Stimulated activated CD8-positive, alpha-beta memory T cell treated with anti-CD3 and anti-CD28 coated beads, Interleukin-12 subunit alpha, Interleukin-12 subunit beta, amount 100 ng/mL, for 1 hour (primary cell): ENCODE measurements around the gene ASAP2.
"Not testable (repeated sequence)": the region's sequence is repeated elsewhere in the genome, so short reads cannot be mapped to it uniquely, and the experiment has no call there.

Experiments used
- DNase-seq: peaks from one replicate; pipeline ENCODE4 v3.0.0-alpha.2; 2020; ENCODE audit warnings: low read depth

The ASAP2 gene

DNA sequence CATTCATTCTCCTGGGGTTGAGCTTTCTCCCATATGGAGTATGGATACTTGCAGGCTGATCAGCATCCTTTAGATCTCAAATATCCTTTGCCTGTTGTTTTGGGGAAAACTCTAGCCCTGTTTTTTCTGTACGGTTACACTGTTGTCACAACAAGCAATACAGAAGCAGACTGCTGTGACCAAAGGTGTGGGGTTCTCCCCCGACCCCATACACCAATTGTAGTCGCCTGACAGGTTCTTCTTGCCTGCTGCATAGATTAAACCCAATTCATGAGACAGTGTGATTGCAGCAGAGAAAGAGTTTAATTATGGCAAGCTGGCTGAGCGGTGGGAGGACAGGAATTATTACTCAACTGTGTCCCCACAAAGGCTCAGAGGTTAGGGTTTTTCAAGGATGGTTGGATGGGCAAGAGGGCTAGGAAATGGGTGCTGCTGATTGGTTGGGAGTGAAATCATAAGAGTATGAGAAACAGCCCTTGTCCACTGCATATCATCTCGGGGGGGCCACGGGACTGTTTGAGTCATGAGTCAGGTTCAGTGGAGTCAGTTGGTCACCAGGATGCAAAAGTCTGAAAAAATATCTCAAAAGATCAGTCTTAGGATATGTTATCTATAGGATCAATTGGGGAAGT lies 176.1 kb downstream of the ASAP2 start:
- no peak for DNase-seq

DNA sequence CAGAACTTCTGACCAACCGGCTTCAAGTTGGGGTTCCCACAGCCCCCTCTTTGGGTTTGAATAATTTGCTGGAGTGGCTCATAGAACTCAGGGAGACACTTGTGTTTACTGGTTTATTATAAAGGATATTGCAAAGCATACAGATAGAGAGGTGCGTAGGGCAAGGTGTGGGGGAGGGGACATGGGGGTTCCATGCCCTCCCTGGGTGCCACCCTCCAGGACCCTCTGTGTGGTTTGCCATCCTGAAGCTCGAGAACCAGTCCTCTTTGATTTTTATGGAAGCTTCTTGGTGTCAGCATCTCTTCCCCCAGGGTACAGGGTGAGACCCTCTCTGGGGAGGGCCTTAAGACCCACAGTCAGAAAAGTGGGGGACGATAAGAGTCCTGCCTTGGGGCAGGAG lies 177.9 kb downstream of the ASAP2 start:
- no peak for DNase-seq

DNA sequence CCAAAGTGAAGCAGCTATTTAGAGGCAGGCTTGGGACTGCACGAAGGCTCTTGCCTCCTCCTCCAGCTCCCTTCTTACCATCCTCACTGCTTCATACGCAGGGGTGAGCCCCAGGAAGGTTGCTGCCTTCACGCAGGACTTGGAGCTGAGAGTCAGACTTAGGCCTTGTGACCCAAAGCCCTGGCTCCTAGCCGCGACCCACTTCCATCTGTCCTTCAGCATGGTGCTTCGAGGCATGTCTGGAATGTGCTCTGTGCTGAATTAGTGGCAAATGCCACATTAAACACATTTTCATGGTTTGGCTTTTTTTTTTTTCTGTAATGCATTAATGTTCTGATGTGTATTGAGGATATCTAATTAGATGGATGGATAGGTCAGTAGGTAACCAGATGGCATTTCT lies 179.2 kb downstream of the ASAP2 start:
- DNase-seq = no peak

DNA sequence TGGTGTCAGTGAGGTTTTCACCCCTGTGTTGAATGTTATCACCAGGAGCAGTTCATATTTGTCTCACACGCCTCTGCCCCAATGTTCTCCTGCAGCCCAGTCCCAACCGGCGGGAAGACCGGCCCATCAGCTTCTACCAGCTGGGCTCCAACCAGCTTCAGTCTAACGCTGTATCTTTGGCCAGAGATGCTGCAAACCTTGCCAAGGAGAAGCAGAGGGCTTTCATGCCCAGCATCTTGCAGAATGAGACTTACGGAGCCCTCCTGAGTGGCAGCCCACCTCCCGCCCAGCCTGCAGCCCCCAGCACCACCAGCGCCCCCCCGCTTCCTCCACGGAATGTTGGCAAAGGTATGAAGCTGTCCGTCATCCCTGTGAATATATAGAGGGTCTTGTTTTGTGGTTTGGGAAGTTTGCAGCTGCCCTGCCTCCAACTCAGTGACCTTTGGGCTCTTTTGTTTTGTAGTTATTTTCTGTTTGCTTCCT lies 181.6 kb downstream of the ASAP2 start:
- DNase-seq = no peak

DNA sequence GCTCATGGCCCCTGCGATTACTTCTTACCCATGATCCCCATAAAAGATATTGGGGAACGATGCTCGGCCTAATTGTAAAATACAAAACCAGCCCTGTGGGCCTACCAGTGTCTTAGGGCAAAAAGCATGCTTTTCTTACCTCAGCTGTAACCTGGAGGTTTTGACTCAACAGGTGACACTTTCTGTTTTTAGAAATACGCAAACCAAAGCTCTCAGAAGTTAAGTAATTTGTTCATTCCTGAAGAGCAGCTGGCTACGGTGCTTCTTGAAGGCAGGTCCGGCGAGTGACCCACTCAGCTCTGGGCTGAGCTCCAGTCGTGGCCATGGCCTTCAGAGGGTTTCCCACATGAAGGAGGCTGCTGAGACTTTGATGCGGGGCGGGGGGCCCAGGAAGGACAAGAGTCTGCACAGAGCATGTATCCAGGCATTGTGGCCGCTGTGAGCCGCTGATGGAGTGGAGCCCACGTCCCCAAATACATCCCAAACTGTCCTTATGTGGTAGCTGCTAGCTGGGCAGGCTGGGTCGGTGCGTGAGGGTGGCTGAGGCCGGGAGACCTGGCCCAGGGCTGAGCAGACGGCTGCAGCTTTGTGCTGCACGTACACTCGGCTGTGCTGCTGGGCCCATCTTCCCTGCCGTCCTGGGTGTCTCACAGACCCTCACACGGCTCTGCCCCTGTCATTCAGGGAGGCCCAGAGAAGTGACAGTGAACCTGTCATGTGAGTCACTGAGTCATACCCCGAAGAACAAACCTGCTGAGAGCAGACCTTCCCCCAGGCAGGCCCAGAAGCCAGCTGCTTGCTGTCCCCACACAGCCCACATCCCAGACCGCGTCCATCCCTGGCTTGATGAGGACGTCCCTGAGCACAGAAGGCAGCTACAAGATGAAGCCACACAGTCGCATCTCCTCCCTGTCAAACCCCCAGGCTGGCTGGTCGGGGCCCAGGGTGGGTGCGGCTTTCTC lies 182.6 kb downstream of the ASAP2 start:
- no peak for DNase-seq

DNA sequence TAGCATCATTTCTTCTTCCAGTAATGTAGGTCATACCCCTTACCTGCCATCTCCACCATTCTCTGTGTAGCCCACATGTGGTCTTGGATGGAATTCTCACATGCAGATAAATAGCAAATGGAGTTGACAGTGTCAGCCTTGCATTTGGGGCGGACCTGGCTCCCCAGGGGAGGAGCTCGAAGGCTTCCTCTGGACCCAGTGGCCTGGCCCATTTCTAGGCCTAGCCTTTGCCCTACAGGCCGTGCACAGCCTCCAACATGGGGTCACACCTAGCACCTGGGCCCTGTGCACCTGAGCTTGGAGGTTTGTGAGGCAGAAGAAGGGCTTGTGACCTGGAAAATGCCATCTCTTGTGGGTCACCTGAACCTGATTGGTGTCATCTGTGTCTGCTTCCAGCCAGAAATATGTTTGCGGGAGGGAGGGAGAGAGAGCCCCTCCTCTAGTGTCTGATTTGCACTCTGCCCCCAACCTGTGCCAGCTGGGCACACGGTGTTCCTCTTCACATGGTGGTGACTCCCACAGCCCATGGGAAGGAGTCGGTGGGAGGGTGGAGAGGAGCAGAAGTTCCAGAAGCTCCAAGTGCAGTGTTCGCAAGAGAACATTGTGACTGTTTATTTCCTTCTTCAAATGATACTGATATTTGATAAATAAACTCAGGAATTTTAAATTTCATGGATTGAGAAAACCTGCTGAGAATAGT lies 183.7 kb downstream of the ASAP2 start:
- no peak for DNase-seq

DNA sequence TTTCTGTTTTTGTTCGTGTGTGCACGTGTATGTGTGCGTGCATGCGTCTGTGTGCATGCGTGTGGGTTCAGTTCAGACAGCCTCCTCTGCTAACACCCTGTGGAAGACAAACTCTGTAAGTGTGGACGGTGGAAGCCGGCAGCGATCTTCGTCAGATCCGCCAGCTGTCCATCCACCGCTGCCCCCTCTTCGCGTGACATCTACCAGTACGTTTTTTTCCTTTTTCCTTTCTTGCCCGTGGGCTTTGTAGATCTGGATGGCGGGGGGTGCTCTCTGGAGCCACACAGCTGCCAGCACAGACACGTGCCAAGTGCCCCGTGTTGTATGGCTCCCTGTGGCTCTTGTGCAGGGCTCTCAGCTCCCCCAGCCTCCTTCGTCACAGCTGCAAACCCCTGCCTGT lies 184.4 kb downstream of the ASAP2 start:
- DNase-seq = no peak

DNA sequence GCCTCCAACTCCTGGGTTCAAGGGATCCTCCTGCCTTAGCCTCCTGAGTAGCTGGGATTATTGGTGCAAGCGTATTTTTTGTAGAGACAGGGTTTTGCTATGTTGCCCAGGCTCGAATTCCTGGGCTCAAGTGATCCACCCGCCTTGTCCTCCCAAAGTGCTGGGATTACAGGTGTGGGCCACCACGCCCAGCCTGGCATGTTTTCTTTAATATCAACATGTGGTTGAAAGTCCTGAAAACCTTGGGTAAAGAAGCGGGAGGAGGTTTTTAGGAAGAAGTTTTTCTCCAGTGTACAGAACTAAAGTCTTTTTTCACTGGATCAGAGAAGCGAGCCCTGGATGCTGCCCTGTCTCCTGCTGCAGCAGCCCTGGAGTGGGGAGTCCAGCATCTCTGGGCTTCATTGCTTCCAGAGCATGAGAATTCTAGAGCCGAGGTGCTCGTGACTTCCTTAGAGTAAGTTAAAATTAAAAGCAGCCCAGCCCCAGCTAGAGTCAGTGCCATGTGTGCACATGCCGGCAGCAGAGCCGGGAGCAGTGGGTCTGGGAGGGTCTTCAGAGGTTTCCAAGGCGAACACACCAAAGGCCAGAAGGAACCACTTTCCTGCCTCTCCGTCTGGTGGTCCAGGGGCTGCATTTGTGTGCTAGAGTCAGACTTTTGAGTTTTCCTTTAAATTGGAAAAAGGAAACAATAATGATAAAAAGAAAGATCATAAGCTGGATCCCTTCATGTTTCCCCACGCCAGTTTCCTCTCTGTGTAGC lies 185.5 kb downstream of the ASAP2 start:
- DNase-seq = no peak

DNA sequence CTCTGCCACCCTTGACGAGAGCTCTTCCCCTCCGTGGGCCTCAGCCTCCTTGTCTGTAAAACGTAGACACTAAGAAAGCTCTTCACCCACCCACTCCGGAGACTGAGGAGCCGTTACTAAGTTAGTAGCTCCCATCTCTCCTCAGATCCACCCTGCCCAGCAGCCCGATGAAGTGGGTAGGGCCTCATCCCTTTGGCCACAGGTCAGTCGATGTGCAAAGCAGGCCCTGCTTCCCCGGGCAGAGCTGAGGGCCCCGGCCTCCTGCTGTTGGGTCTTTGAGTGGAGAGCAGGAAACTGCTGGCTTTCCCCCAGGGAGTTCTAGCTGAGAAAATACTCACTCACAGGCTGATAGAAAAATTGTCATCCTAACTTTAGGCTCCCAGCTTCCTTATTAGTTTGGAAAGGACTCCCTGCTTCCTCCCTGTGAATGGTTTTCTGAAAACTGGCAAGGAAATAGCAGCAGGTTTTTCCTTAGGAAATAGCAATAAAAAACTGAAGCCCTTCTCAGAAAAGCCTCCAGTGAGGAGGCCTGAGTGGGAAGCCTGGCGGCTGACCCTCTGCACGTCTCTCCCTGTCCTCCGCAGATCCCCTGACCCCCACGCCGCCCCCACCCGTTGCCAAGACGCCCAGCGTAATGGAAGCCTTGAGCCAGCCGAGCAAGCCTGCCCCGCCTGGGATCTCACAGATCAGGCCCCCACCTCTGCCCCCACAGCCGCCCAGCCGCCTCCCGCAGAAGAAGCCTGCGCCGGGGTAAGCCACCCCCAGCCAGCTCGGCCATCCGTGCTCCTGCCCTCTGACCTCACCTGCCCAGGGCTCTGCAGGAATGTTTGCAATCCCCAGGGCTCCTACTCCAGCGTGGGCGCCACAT lies 186.5 kb downstream of the ASAP2 start:
- no peak for DNase-seq

DNA sequence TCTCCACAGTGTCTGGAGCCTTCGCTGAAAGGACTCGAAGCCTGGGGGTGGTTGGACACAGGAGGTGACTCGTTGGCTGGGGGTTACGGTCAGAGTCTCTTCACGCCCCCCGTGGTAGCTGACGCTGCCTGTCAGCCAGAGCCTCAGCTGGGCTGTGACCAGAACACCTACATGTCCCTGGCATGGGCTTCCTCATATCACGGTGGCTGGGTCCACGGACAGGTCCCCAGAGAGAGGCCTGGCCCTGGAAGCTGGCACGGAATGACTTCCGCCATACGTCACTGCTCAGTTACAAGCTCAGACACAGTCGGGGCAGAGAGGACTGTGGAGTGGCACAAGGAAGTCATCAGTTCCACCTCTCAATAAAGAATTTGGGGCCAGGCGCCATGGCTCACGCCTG lies 188.2 kb downstream of the ASAP2 start:
- no peak for DNase-seq

DNA sequence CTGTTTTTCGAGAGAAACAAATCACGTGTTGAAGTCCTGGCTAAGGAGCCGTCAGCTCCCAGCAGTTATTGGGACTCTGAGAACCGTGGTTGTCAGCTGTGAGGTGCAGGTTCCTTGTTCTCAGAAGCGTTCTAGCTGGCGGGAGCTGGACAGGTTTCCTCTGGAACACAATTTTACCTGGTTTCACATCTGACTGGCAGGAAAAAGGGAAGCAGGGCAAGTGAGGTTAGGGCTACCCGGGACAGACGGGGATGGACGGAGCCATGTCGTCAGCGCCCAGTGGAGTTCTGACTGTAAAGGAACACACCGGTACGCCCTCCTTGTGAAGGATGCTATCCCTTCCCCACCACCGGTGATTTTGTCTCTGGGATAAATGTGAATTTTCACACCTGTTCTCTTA lies 190.6 kb downstream of the ASAP2 start:
- DNase-seq = no peak

DNA sequence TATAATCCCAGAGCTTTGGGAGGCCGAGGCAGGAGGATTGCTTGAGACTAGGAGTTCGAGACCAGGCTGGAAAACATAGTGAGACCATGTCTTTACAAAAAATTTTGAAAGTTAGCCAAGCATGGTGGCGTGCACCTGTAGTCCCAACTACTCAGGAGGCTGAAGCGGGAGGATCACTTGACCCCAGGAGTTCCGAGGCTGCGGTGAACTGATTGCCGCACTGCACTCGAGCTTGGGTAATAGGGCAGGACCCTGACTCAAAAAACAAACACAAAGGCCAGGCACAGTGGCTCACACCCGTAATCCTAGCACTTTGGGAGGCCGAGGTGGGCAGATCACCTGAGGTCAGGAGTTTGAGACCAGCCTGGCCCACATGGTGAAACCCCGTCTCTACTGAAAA lies 191.6 kb downstream of the ASAP2 start:
- DNase-seq = not testable (repeated sequence)

DNA sequence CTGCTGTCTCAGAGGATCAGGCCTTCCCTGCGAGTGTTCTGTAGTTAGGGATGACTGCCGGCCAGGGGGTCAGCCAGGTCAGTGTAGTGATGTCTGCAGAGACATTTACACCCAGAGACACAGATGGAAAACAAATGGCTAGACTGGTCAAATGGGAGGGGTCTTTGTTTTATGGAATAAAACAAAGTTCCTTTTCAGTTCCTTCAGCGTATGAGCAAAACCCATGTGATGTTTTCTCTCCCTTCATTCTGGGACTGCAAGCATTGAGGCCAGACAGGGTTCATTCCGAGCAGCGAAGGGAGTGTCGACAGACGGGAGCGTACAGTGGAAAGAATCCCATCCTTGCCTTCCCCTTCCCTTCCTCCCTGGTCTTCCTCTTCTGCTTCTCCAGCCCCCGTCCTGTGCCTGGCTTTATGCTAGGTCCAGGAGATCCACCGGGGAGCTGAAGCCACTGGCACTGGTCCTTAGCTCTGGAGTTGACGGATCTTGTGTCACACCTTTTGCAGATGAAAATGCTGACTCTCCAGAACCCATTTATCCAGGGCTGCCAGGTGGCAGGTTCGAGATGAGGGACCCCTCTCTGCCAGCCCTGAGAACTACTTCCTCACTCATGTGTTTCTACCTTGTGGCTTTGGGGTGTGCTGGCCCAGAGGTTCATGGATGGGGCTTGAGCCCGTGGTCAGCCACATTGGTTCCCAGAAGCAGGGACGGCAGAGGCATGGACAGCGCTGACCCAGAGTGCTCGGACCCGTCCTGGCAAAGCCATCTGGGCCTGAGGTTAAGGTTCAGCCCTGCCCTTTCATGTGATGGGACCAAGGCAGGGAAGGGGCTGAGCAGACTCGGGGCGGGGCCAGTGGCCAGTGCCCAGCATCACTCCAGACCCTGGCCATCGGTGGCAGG lies 192.5 kb downstream of the ASAP2 start:
- DNase-seq = no peak

DNA sequence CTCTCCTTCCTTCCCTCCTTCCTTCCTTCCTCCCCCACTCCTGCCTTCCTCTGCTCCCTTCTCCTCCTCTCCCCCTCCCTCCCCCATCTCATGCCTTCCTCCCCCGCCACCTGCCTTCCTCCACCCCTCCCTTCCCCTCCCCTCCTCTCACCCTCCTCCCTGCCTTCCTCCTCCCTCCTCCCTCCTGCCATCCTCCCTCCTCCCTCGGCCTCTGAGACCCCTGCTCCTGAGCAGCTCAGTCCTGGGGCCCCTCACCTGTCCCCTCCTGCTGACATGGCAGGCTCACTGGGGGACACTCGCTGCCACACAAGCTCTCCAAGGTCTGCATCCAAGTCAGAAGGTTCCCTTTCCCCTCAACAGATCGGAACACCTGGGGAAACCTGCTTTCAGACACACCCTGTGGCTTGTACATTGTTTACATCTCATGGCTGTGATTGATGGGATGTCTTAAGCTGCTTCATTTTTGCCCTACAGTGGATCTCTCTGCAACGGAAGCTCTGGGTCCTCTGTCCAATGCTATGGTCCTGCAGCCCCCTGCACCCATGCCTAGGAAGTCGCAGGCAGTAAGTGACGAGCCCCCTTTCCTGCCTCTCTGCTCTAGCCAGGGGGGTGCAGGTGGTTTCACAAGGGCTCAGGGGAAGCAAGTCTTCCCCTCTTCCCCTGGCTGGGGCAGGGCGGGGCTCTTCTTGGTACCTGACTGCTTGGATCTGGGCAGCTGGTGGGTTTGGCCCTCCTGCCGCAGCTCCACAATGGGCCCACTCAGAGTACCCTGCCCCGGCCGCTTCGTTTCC lies 193.9 kb downstream of the ASAP2 start:
- no peak for DNase-seq

DNA sequence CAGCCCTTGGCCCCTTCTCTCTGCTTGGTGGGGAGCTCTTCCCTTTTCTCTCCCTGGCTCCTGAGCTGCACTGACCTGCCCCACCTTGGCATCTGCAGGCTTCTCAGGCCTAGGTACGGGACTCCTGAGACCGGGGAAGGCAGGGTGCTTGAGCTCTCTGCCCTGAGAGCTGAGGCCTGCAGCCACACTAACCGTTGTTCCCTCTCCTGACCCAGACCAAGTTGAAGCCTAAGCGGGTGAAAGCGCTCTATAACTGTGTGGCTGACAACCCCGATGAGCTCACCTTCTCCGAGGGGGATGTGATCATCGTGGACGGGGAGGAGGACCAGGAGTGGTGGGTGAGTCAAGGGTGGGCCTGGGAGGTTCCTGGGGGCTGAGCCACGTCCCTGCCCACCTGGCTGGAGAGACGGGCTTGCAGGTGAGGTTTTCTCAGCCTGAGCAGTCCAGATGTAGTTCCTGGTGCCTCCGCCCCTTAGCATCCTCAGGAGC lies 194.5 kb downstream of the ASAP2 start:
- no peak for DNase-seq

DNA sequence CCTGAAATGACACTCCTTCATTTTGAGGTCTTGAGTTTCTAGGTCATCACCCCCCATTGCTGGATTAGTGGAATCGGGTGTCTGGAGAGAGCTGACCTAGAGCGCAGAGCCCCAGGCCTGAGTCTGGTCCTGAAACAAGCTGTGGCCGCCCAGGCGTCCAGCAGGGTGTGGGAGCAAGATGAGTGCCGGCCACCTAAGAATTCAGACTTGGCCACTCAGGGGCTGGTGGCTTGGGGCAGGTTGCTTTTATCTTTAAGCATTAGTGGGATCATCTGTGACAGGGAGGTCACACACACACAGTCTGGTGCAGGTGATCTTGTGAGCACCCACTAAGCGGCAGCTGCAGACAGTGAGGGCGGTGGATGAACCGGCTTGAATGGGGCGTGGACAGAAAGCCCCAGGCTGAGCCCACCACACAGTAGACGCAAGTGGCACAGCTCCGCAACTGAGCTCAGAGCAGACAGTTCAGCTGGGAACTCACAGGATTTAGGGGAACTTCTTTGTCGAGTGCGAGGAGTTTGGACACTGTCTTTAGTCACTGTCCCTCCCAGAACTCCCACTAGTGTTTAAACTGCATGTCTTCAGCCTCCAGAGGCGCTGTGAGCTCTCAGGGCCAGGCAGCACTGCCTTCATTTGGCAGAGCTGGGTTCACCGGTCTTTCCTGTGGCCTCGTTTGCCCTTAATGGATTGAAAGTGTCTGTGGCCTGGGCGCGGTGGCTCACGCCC lies 195.2 kb downstream of the ASAP2 start:
- no peak for DNase-seq

DNA sequence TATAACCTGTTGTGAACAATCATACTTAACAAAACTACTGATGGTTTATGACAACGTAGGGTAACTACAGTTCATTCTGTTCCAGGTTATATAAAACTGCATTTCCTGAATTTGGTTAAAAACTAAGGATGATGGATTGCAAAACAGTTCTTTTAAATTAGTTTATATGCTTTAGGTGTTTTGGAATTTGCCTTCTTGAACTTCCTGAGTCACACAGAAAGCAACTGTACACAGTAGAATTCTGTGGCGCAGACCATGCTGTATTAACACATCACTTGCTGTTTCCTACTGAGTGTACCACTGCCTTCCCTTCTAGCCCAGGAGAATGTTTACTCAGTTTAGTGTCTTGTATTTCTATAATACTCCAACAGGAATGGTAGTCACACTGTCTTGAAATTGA lies 197.3 kb downstream of the ASAP2 start:
- DNase-seq = no peak

DNA sequence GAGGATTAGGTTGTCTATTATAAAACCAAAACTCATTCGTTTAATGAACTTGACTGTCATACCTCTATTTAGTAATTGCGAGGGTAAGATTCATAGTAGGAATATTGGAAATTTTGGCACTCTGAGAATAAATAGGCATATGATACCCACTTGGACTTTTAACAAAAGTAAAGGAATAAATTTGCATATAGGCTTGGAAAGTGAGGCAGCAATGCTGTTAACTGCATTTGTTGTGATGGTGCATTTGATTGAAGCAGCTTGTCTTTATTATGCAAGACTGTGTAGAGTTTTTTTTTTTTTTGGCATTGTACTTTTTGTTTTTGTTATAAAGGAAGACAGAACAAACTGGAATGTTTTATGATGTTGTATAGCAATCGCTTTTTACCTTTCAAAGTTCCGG lies 197.8 kb downstream of the ASAP2 start:
- no peak for DNase-seq
